ENCODE results near the gene NPPB. TPM values are rescaled to one million over a fixed set of nuclear protein-coding genes. Genes with fewer than 3 reads are reported as not detected.
A peak's percentile ranks its signal among the peaks of the same experiment; 100 is the strongest.
"Not testable (repeated sequence)": the region's sequence is repeated elsewhere in the genome, so short reads cannot be mapped to it uniquely, and the experiment has no call there.

NPPB gene
- not detected for total RNA-seq

DNA sequence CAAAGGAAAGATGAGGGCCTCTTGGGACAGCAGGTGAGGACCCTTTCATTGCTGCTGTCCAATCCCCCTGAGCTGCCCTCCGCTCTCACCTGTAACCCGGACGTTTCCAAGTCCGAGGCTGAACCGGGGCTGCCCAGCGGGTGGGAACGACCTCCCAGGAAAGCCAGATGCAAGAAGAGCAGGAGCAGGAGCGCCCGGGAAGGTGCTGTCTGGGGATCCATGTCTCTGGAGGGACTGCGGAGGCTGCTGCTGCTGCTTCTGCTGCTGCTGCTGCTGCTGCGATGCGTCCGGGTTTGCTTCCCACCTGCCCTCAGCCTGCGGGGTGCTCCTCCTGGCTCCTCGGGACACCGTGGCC, at the start of gene NPPB:
Gene NPPB (minus strand): TSS at position 333 of the 355 bp plus-strand sequence. CDS start 112 bp downstream, at position 221.
- H3K4me3 Mint-ChIP-seq: no peak within 1 kb of the TSS
- no peak within 1 kb of the TSS for H3K27ac Mint-ChIP-seq
- H3K9me3 Mint-ChIP-seq: no peaks in the 10 kb centered on the region
- ATAC-seq (replicated peaks): no peak
- peaks cover 47% of the 10 kb centered on the region for H3K27me3 Mint-ChIP-seq
- H3K36me3 Mint-ChIP-seq (ENCODE audit: low read depth): no peaks in the 10 kb centered on the region
- no peaks in the 10 kb centered on the region for H3K4me1 Mint-ChIP-seq

DNA sequence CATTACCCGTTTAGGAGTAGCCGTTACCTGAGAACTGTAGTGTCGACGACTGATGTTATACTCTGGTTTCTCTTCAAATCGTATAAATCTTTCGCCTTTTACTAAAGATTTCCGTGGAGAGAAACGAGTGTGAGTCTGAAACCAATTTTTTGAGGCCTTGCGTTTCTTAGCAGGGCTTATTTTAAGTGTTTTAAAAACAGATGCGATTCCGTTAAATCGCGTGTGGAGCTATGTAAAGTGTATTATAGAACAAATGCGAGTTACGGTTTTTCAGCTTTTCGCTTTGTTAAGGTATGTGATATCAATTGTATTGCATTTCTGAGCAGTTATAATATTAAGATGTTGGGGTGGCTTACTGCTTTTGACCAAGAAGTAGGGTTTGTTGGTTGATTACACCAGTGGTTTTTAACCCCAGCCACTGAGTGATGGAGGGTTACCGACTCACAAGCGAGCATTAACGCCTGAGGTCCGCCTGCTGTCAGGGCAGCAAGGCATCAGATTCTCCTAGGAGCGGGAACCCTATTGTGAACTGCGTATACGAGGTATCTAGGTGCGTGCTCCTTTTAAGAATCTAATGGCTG, 49.4 kb upstream of the NPPB start:
- Mint-ChIP-seq H3K27ac (peak overlapping the region; percentile 100), H3K9me3 (no peaks in the 10 kb centered on the region), H3K4me3 (peak overlapping the region; percentile 84), H3K27me3 (peaks cover 2% of the 10 kb centered on the region), H3K4me1 (peaks cover 28% of the 10 kb centered on the region), H3K36me3 (ENCODE audit: low read depth) (peaks cover 26% of the 10 kb centered on the region)
- ATAC-seq (replicated peaks): peak; percentile 67

DNA sequence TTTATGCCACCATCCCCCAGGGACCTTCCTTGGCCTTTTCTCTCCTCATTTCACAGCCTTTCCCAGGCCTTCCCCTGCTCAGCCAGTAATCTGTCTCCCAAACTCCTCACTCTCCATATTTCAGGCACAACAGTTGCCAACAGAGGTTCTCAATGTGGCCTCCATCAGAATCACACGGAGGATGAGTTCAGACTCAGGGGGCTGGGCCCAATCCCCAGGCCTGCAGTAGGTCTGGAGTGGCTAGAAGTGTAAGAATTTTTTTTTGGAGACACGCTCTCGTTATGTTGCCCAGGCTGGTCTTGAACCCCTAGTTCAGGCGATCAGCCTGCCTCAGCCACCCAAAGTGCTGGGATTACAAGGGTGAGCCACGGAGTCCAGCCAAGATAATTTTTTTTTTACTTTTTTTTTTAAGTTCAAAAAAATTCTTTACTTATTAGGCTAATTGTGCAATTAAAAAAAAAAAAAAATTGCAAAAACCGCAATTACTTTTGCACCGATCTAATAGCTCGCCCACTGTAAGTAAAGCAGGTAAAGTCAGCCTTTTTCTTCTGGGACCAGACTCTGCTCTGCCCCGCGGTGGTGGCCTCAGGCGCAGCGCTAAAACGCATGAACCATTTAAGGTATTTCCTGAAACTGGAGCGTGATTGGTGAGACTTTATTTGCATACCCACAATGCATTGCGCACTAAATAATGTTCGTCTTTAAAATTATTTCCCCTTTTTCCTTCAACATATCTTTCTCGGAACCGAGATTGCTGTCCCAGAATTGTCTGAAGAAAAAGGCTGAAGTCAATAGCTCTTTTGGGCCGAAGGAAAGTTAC, 48.7 kb upstream of the NPPB start:
- Mint-ChIP-seq H3K4me3 (peak overlapping the region; percentile 84), H3K9me3 (no peaks in the 10 kb centered on the region), H3K36me3 (ENCODE audit: low read depth) (peaks cover 26% of the 10 kb centered on the region), H3K4me1 (peaks cover 28% of the 10 kb centered on the region), H3K27ac (peak overlapping the region; percentile 100), H3K27me3 (peaks cover 2% of the 10 kb centered on the region)
- ATAC-seq (replicated peaks): peak; percentile 68

DNA sequence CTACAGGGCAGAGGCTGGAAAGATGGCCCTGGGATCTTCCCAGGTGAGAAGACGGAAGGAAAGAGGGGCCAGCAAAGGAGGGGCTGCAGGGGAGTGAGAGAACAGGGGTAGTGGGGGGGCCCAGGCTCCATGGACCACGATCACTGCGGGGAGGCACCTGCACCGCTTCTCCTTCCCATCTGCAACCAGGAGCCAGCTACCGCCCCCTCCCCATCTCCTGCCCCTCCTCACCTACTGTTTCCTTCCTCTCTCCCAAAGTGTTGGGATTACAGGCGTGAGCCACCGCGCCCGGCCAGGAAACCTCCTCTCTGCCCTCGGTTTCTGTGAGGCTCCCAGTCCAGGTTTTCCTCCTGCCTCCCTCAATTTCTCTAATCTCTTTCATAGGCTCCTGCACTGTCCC, 48.1 kb upstream of the NPPB start:
- Mint-ChIP-seq H3K9me3 (no peaks in the 10 kb centered on the region), H3K27ac (peak overlapping the region; percentile 100), H3K4me1 (peaks cover 28% of the 10 kb centered on the region), H3K4me3 (peak overlapping the region; percentile 84), H3K36me3 (ENCODE audit: low read depth) (peaks cover 26% of the 10 kb centered on the region), H3K27me3 (peaks cover 7% of the 10 kb centered on the region)
- no peak for ATAC-seq (replicated peaks)

DNA sequence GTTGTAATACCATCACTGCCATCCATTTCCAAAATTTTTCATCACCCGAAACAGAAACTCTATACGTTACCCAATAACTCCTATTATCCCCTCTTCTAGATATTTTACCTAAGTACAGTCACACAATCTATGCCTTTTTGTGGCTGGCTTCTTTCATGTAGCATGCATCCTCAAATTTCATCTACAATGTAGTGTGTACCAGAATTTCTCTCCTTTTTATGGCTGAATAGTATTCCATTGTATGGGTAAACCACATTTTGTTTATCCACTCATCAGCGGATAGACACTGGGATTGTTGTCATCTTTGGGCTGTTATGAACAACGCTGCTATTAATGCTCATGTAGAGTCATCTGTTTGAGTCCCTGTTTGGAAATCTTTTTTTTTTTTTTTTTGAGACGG, 46.2 kb upstream of the NPPB start:
- Mint-ChIP-seq H3K4me3 (no peak overlapping the region), H3K27me3 (peaks cover 7% of the 10 kb centered on the region), H3K9me3 (no peaks in the 10 kb centered on the region), H3K27ac (no peak overlapping the region), H3K36me3 (ENCODE audit: low read depth) (peaks cover 25% of the 10 kb centered on the region), H3K4me1 (peaks cover 28% of the 10 kb centered on the region)
- ATAC-seq (replicated peaks): no peak

DNA sequence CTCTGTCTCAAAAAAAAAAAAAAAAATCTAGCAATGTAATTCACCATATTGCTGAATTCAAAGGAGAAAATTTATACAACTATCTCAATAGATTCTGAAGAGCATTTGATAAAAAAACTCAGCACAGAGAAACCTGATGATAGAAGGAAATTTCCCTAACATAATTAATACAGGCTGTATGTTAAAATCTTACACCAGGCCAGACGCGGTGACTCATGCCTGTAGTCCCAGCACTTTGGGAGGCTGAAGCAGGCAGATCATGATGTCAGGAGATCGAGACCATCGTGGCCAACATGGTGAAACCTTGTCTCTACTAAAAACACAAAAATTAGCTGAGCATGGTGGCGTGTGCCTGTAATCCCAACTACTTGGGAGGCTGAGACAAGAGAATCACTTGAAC, 45.4 kb upstream of the NPPB start:
- H3K9me3 Mint-ChIP-seq; H3K27ac Mint-ChIP-seq; H3K4me3 Mint-ChIP-seq; ATAC-seq (replicated peaks); H3K27me3 Mint-ChIP-seq: not testable (repeated sequence)
- Mint-ChIP-seq H3K36me3 (ENCODE audit: low read depth) (peaks cover 17% of the 10 kb centered on the region), H3K4me1 (peaks cover 28% of the 10 kb centered on the region)

DNA sequence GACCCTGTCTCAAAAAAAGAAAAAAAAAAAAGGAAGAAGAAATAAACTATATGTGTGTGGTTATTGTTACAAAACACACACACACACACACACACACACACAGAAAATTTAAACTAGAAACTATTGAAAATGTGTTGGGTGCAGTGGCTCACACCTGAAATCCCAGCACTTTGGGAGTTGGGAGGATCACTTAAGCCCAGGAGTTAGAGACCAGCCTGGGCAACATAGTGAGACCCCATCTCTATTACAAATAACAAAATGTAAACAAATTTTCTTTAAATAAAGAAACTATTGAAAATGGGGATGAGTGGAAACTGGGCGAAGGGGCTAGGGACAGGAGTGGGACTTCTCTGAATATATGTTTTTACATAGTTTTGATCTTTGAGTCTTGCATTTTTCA, 44.5 kb upstream of the NPPB start:
- peaks cover 21% of the 10 kb centered on the region for H3K4me1 Mint-ChIP-seq
- peaks cover 7% of the 10 kb centered on the region for H3K36me3 Mint-ChIP-seq (ENCODE audit: low read depth)
- peaks cover 13% of the 10 kb centered on the region for H3K27me3 Mint-ChIP-seq
- no peak overlapping the region for H3K27ac Mint-ChIP-seq
- no peak overlapping the region for H3K4me3 Mint-ChIP-seq
- H3K9me3 Mint-ChIP-seq: no peaks in the 10 kb centered on the region
- ATAC-seq (replicated peaks): no peak

DNA sequence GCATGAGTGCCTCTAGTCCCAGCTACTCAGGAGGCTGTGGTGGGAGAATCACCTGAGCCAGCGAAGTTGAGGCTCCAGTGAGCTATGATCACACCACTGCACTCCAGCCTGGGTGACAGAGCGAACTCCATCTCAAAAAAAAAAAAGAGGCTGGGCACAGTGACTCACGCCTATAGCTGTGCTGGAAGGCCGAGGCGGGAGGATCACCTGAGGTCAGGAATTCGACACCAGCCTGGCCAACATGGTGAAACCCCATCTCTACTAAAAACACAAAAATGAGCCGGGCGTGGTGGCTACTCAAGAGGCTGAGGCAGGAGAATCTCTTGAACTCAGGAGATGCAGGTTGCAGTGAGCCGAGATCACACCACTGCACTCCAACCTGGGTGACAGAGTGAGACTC, 42.7 kb upstream of the NPPB start:
- H3K9me3 Mint-ChIP-seq; H3K4me1 Mint-ChIP-seq; H3K4me3 Mint-ChIP-seq; H3K36me3 Mint-ChIP-seq (ENCODE audit: low read depth); ATAC-seq (replicated peaks); H3K27ac Mint-ChIP-seq: not testable (repeated sequence)
- H3K27me3 Mint-ChIP-seq: peaks cover 19% of the 10 kb centered on the region

DNA sequence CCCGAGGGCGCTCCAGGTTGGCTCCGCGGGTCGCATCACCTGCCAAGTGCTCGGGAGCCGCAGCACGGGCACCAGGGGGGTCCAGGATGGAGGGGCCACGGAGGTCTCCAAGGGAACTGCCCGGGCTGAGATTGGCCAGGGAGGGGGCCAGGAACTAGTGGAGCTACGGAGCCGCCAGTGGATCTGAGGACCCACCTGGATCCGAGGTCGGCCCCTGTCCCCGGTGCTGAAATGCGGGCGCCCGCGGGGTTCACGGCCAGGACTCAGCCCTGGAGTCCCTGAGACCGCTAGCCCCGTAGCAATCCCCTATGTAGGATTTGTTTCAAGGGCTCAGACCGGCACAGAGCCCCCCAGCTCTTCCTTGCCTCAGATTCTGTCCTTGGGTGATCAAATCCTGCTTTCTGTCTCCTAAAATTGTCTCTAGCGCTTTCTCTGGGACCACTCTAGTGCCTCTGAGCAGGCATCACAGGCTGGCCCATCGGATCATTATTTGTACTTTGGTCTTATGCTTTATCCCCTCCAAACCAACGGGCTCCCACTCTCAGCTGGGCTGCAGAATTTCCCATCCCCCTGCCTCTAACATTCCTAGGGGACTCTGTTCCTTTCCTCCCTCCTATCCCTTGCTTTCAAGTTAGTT, 40.2 kb upstream of the NPPB start:
- H3K9me3 Mint-ChIP-seq: no peaks in the 10 kb centered on the region
- no peaks in the 10 kb centered on the region for H3K4me1 Mint-ChIP-seq
- H3K4me3 Mint-ChIP-seq: no peak overlapping the region
- no peaks in the 10 kb centered on the region for H3K36me3 Mint-ChIP-seq (ENCODE audit: low read depth)
- H3K27me3 Mint-ChIP-seq: peaks cover 19% of the 10 kb centered on the region
- ATAC-seq (replicated peaks): no peak
- no peak overlapping the region for H3K27ac Mint-ChIP-seq

DNA sequence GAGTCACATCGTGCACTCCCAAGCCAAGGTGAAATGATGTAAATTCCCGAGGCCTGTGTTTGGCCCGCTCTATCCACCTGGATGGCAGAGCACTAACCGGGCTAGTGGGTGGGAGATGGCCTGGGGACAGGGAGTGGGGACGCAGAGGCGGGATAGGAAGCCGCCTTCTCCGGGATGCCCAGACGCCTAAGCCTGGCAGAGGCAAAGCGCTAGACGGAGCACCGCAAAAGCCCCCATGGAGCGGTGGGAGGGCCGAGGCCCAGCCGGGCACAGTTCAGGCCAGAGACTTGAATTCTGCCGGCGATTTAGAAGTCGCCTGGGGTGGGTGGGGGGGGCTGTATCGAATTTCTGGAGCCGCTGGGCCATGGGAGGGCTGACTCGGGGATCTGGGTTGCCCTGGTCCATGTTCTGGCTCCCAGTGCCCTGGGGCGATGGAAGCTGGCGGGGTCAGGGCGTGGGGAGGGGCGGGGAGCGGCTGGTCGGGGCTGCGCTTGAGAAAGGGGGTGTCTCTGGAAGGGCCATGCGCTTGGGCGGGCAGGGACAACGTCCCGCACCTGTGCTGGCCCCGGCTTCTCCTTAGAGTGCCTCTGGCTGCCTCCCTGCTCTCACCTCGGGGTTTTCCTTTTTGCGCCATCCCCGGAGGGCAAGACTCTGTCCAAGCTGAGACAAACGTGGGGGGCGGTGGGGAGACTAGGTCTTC, 39.5 kb upstream of the NPPB start:
- no peaks in the 10 kb centered on the region for H3K4me1 Mint-ChIP-seq
- ATAC-seq (replicated peaks): no peak
- H3K27me3 Mint-ChIP-seq: peaks cover 21% of the 10 kb centered on the region
- no peaks in the 10 kb centered on the region for H3K9me3 Mint-ChIP-seq
- H3K4me3 Mint-ChIP-seq: no peak overlapping the region
- H3K36me3 Mint-ChIP-seq (ENCODE audit: low read depth): no peaks in the 10 kb centered on the region
- H3K27ac Mint-ChIP-seq: no peak overlapping the region

DNA sequence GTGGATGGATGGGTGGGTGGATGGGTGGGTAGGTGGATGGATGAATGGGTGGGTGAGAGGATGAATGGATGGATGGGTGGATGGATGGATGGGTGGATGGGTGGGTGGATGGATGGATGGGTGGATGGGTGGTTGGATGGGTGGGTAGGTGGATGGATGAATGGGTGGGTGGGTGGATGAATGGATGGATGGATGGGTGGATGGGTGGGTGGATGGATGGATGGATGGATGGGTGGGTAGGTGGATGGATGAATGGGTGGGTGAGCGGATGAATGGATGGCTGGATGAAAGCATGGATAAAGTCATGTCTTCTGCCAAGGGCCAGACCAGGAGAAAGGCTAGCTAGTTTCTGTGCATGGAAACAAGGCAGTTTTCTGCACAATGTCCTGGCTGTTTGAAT, 35.8 kb upstream of the NPPB start:
- not testable (repeated sequence) for H3K9me3 Mint-ChIP-seq; H3K27ac Mint-ChIP-seq; ATAC-seq (replicated peaks); H3K4me3 Mint-ChIP-seq; H3K36me3 Mint-ChIP-seq (ENCODE audit: low read depth); H3K4me1 Mint-ChIP-seq
- H3K27me3 Mint-ChIP-seq: peaks cover 16% of the 10 kb centered on the region

DNA sequence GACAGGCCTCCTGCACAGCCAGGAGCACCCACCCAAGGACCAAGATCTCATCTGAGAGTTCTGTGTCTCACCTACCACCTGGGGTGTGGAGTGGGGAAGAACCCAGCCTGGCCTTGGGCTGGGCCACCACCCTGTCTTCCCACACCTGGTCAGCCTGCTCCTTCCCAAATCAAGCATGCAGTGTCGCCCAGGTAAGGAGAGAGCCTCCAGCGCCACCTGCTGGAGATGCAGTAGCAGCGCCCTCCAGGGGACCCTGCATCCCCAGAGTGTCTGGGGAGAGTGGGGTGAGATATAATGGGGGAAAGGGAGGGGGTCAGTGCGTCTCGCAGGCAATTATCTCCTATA, 35.1 kb upstream of the NPPB start:
- Mint-ChIP-seq H3K36me3 (ENCODE audit: low read depth) (no peaks in the 10 kb centered on the region), H3K27me3 (peaks cover 10% of the 10 kb centered on the region), H3K9me3 (no peaks in the 10 kb centered on the region), H3K27ac (no peak overlapping the region), H3K4me3 (no peak overlapping the region), H3K4me1 (no peaks in the 10 kb centered on the region)
- ATAC-seq (replicated peaks): peak; percentile 92

DNA sequence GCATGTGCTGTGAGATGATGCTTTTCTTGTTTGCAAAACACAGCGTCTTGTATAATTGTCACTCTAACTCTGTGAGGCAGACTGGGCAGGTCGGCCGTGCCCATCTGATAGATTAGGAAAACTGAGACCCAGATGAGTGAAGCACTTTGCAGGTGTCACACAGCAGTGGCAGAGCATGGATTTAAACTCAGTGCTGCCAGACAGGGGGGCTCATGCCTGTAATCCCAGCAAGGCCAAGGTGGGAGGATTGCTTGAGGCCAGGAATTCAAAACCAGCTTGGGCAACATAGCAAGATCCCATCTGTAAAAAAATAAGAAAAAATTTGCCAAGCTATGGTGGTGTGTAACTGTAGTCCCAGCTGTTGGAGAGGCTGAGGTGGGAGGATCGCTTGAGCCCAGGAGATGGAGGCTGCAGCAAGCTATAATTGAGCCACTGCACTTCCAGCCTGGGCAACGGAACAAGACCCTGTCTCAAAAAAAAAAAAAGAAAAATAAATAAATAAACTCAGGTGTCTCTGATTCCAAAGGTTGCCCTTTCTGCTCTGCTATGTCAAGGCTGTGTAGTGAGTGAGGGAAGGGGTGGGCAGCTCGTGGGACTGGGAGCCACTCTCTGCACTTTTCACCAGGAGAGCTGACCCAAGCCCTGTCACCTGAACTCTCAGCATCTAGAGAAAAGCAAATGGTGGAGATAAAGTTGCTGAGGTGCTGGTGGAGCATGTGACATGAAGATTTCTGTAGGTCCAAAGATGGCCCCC, 32.9 kb upstream of the NPPB start:
- Mint-ChIP-seq H3K36me3 (ENCODE audit: low read depth) (no peaks in the 10 kb centered on the region), H3K27me3 (peaks cover 4% of the 10 kb centered on the region), H3K27ac (no peak overlapping the region), H3K4me1 (no peaks in the 10 kb centered on the region), H3K9me3 (no peaks in the 10 kb centered on the region), H3K4me3 (no peak overlapping the region)
- ATAC-seq (replicated peaks): no peak

DNA sequence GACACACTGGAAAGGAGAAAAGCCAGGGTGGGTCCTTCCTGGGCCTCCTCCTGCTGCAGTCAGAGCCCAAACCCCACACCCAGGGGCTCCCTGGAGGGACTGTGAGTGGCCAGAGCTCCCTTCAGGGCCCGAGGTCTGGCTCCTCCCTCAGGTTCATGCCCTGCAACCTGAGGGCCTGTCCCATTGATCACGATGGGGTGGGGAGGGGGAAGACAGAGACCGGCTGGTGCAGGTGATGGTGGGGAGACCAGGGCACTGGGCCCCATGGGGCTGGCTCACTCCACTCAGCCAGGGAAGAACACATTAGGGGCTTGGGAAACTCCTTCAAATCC, 30.1 kb upstream of the NPPB start:
- no peak overlapping the region for H3K27ac Mint-ChIP-seq

More for the DNA sequence above, 30.1 kb upstream of the NPPB start:
- Mint-ChIP-seq H3K9me3 (no peaks in the 10 kb centered on the region), H3K27me3 (peaks cover under 1% of the 10 kb centered on the region), H3K4me1 (no peaks in the 10 kb centered on the region), H3K4me3 (no peak overlapping the region), H3K36me3 (ENCODE audit: low read depth) (no peaks in the 10 kb centered on the region)
- ATAC-seq (replicated peaks): no peak

Data from activated T-helper 17 cell treated with anti-CD3 and anti-CD28 coated beads, Interleukin-2, amount 50 U/mL, for 72 hours (primary cell).